HEK293T (cell line): ENCODE results near the gene LARGE1.

Experiments used
- CTCF ChIA-PET: fragments of 350-600 bp; formaldehyde crosslinking; extraction: SDS; loops from one replicate; lab custom pipeline; 2021; ENCODE audit warnings: antibody characterized with exemption, inconsistent platforms; lab: Yijun Ruan, JAX
- POLR2A ChIA-PET: fragments of 350-600 bp; formaldehyde crosslinking; extraction: SDS; loops from one replicate; lab custom pipeline; 2020; ENCODE audit warnings: antibody characterized with exemption, inconsistent platforms; lab: Yijun Ruan, JAX
- DNase-seq: peaks from one replicate; pipeline ENCODE4 v3.0.0; 2012; ENCODE audit warnings: mixed read lengths; ENCODE audit errors: extremely low spot score
- ARNT ChIP-seq: fragments of 450-650 bp; IDR thresholded peaks from 2 replicates; pipeline ENCODE4 v1.6.1; 2017; ENCODE audit warnings: mild to moderate bottlenecking
- BHLHE40 ChIP-seq: fragments of 450-650 bp; IDR thresholded peaks from 2 replicates; pipeline ENCODE4 v1.6.1; 2016; ENCODE audit warnings: mild to moderate bottlenecking, moderate library complexity, borderline replicate concordance
- CTBP1 ChIP-seq: fragments of 450-650 bp; IDR thresholded peaks from 2 replicates; pipeline ENCODE4 v1.6.1; 2016; ENCODE audit warnings: borderline replicate concordance
- ELF4 ChIP-seq: fragments of 450-650 bp; IDR thresholded peaks from 2 replicates; pipeline ENCODE4 v1.6.1; 2017; ENCODE audit warnings: antibody characterized with exemption
- FOXA1 ChIP-seq: fragments of 450-650 bp; IDR thresholded peaks from 2 replicates; pipeline ENCODE4 v1.6.1; 2016; ENCODE audit warnings: mild to moderate bottlenecking
- FOXK2 ChIP-seq: fragments of 450-650 bp; IDR thresholded peaks from 2 replicates; pipeline ENCODE4 v1.6.1; 2016; ENCODE audit warnings: mild to moderate bottlenecking
- FOXM1 ChIP-seq: fragments of 450-650 bp; IDR thresholded peaks from 2 replicates; pipeline ENCODE4 v1.6.1; 2017; ENCODE audit warnings: mild to moderate bottlenecking, borderline replicate concordance
- HDGF ChIP-seq: fragments of 450-650 bp; IDR thresholded peaks from 2 replicates; pipeline ENCODE4 v1.6.1; 2017; ENCODE audit warnings: antibody characterized with exemption, borderline replicate concordance
- L3MBTL2 ChIP-seq: fragments of 450-650 bp; conservative IDR thresholded peaks from 2 replicates; pipeline ENCODE4 v1.6.1; 2016; ENCODE audit warnings: mild to moderate bottlenecking
- LEF1 ChIP-seq: fragments of 450-650 bp; IDR thresholded peaks from 2 replicates; pipeline ENCODE4 v1.6.1; 2017; ENCODE audit warnings: mild to moderate bottlenecking, borderline replicate concordance
- NFRKB ChIP-seq: fragments of 450-650 bp; IDR thresholded peaks from 2 replicates; pipeline ENCODE4 v1.6.1; 2016; ENCODE audit warnings: mild to moderate bottlenecking, moderate library complexity
- PKNOX1 ChIP-seq: fragments of 450-650 bp; IDR thresholded peaks from 2 replicates; pipeline ENCODE4 v1.6.1; 2016
- SP1 ChIP-seq: fragments of 450-650 bp; IDR thresholded peaks from 2 replicates; pipeline ENCODE4 v1.6.1; 2017
- SUZ12 ChIP-seq: fragments of 450-650 bp; IDR thresholded peaks from 2 replicates; pipeline ENCODE4 v1.6.1; 2016; ENCODE audit warnings: mild to moderate bottlenecking
- TARDBP ChIP-seq: fragments of 450-650 bp; IDR thresholded peaks from 2 replicates; pipeline ENCODE4 v1.6.1; 2016
- ZNF384 ChIP-seq: fragments of 450-650 bp; IDR thresholded peaks from 2 replicates; pipeline ENCODE4 v1.6.1; 2016

Gene LARGE1

GRCh38 chr22:33812360-33812977, 107.8 kb downstream of the LARGE1 start:
- no peak for DNase-seq
- CTCF ChIA-PET = no interaction called here
- POLR2A ChIA-PET = no interaction called here

GRCh38 chr22:33811686-33812085, 108.6 kb downstream of the LARGE1 start:
- ChIA-PET POLR2A (no interaction called here), CTCF (no interaction called here)
- DNase-seq = no peak
- TF ChIP-seq NFRKB (no peak), L3MBTL2 (no peak), ARNT (no peak), FOXK2 (no peak), BHLHE40 (no peak), FOXM1 (no peak), TARDBP (no peak), ZNF384 (no peak), FOXA1 (no peak), PKNOX1 (no peak), LEF1 (no peak), HDGF (no peak), SUZ12 (no peak), SP1 (no peak), CTBP1 (no peak), ELF4 (no peak)

More at GRCh38 chr22:33812360-33812977, 107.8 kb downstream of the LARGE1 start:
- TF ChIP-seq FOXM1 = no peak
- TF ChIP-seq HDGF = no peak

GRCh38 chr22:33811208-33811607, 109.1 kb downstream of the LARGE1 start:
- TF ChIP-seq LEF1 (no peak), ZNF384 (no peak), CTBP1 (no peak), BHLHE40 (no peak), SP1 (no peak), ELF4 (no peak), L3MBTL2 (no peak), FOXA1 (no peak), SUZ12 (no peak), ARNT (no peak), HDGF (no peak), FOXK2 (no peak), TARDBP (no peak), FOXM1 (no peak), PKNOX1 (no peak), NFRKB (no peak)
- ChIA-PET POLR2A (no interaction called here), CTCF (no interaction called here)
- DNase-seq = no peak

- no peak for DNase-seq
- POLR2A ChIA-PET = no interaction called here
- CTCF ChIA-PET = interaction anchor here (1.0 kb wide), 1 partner anchor 11 kb away, joined by 6 read pairs; no protein-coding TSS in a partner anchor
Observed at GRCh38 chr22:33807470-33807869, 112.8 kb downstream of the LARGE1 start.

GRCh38 chr22:33806191-33806590, 114.1 kb downstream of the LARGE1 start:
- no peak for DNase-seq
- ChIA-PET POLR2A (no interaction called here), CTCF (no interaction called here)
- TF ChIP-seq FOXM1 = no peak
- TF ChIP-seq HDGF = no peak
- TF ChIP-seq BHLHE40 = no peak
- TF ChIP-seq FOXK2 = no peak
- no peak for TF ChIP-seq SP1
- no peak for TF ChIP-seq CTBP1
- no peak for TF ChIP-seq L3MBTL2
- TF ChIP-seq PKNOX1 = no peak

More at GRCh38 chr22:33807470-33807869, 112.8 kb downstream of the LARGE1 start:
- TF ChIP-seq BHLHE40 = no peak
- TF ChIP-seq LEF1 = no peak
- TF ChIP-seq PKNOX1 = no peak

- no peak for DNase-seq
- TF ChIP-seq ARNT (no peak), CTBP1 (no peak), SUZ12 (no peak), FOXM1 (no peak), HDGF (no peak), BHLHE40 (no peak), PKNOX1 (no peak), TARDBP (no peak), NFRKB (no peak)
- CTCF ChIA-PET = no interaction called here
- POLR2A ChIA-PET = no interaction called here
Observed at GRCh38 chr22:33803371-33804282, 116.6 kb downstream of the LARGE1 start.
